ENCODE data around the gene PRKCD.

The PRKCD gene

GRCh38 chr3:53151465-53151864 is 9.5 kb upstream of the PRKCD start:
- TF ChIP-seq CTCF (IDR thresholded peaks at IDR 0.05; ENCODE audit: insufficient read depth, low read length, missing control alignments), result no peak
- no peak overlapping the region for H3K4me3 ChIP-seq (ENCODE audit: low read depth, low read length)
- ChIA-PET CTCF (interaction anchor here (1.0 to 4.2 kb wide), 3 partner anchors 9 to 44 kb away, joined by 5 to 20 read pairs (median 14); partner anchors contain the start of gene PRKCD), POLR2A (no interaction called here)
- no peak for DNase-seq (ENCODE audit: low read depth, low spot score)

GRCh38 chr3:53151870-53152660 is 8.9 kb upstream of the PRKCD start:
- no peak for TF ChIP-seq CTCF (IDR thresholded peaks at IDR 0.05; ENCODE audit: insufficient read depth, low read length, missing control alignments)
- DNase-seq (ENCODE audit: low read depth, low spot score), result no peak
- H3K4me3 ChIP-seq (ENCODE audit: low read depth, low read length), result no peak overlapping the region
- ChIA-PET CTCF (interaction anchor here (1.0 to 3.1 kb wide), 2 partner anchors 8 to 18 kb away, joined by 5 to 14 read pairs; partner anchors contain the start of gene PRKCD), POLR2A (no interaction called here)

DNA sequence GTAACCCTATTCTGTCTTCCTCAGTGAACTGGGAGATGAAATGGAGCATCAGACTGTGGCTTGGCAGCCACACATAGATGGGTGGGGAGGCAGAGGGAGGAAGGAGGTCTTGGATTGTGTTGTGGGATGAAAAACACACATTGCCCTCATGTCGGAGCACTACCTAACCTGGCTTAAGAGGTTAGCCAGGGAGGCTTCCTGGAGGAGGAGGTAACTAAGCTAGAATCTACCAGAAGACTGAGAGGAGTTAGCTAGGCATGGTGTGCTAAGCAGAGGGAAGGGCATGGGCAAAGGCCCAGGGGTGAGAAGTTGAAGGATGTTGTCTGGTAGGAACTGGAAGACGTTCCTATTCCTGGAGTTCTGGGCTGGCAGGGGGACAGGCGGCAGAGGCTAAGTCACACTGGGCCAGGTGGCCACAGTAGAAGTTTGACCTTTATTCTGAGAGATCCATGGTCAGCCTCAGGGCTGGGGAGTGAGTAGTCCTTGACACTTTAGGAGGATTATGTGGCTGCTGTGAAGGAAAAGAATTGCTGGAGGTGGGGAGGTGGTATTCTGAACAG is 7.7 kb upstream of the PRKCD start:
- CTCF ChIA-PET, result interaction anchor here (0.8 to 1.3 kb wide), 3 partner anchors 19 to 42 kb away, joined by 3 to 5 read pairs (median 3); no protein-coding TSS in a partner anchor
- POLR2A ChIA-PET, result no interaction called here
- no peak for DNase-seq (ENCODE audit: low read depth, low spot score)
- no peak overlapping the region for H3K4me3 ChIP-seq (ENCODE audit: low read depth, low read length)
- no peak for TF ChIP-seq CTCF (IDR thresholded peaks at IDR 0.05; ENCODE audit: insufficient read depth, low read length, missing control alignments)

- CTCF ChIA-PET, result interaction anchor here (0.8 to 1.7 kb wide), 4 partner anchors 17 to 42 kb away, joined by 3 to 6 read pairs (median 4); no protein-coding TSS in a partner anchor
- POLR2A ChIA-PET, result no interaction called here
- H3K4me3 ChIP-seq (ENCODE audit: low read depth, low read length), result no peak overlapping the region
- no peak for TF ChIP-seq CTCF (IDR thresholded peaks at IDR 0.05; ENCODE audit: insufficient read depth, low read length, missing control alignments)
- no peak for DNase-seq (ENCODE audit: low read depth, low spot score)
These were observed 7.0 kb upstream of the PRKCD start for GRCh38 chr3:53153980-53154379.

- DNase-seq (ENCODE audit: low read depth, low spot score), result no peak
- TF ChIP-seq CTCF (IDR thresholded peaks at IDR 0.05; ENCODE audit: insufficient read depth, low read length, missing control alignments), result no peak
- ChIA-PET POLR2A (no interaction called here), CTCF (interaction anchor here (1.2 to 1.7 kb wide), 4 partner anchors 17 to 65 kb away, joined by 3 to 6 read pairs (median 4); no protein-coding TSS in a partner anchor)
- H3K4me3 ChIP-seq (ENCODE audit: low read depth, low read length), result no peak overlapping the region
These were observed 6.1 kb upstream of the PRKCD start for GRCh38 chr3:53154881-53155285.

DNA sequence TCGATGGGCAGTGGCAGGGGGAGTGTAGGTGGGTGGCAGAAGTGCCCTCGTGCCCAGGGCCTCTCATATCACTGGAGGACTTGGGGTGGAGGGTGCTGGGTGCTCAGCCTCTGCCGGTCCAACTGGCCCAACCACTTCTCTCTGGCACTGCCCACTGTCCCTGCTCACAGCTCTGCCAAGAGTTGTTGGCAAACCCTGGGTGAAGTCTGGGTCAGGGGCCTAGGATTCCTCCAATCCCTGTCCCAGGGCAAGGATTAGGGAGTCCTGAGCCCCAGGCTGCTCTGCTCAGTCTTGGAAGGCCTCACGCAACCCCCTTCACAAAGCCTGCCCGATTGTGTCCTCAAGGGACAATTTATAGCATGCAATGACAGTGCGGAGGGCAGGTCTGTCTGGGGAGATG is 5.2 kb upstream of the PRKCD start:
- H3K4me3 ChIP-seq (ENCODE audit: low read depth, low read length), result no peak overlapping the region
- ChIA-PET CTCF (interaction anchor here (1.2 to 1.7 kb wide), 3 partner anchors 21 to 64 kb away, joined by 3 to 5 read pairs (median 3); no protein-coding TSS in a partner anchor), POLR2A (no interaction called here)
- no peak for DNase-seq (ENCODE audit: low read depth, low spot score)
- no peak for TF ChIP-seq CTCF (IDR thresholded peaks at IDR 0.05; ENCODE audit: insufficient read depth, low read length, missing control alignments)
